Neural cell (in vitro differentiated cells): ENCODE measurements around the gene COMMD4.

ENCODE experiments used
- POLR2AphosphoS5 ChIP-seq: IDR thresholded peaks from 2 replicates; pipeline ENCODE4 v1.6.1; 2012
- TF ChIP-seq, protein P1 (sequence below): fragments of 450-650 bp; IDR thresholded peaks from 2 replicates; pipeline ENCODE4 v1.5.1; 2014; ENCODE audit warnings: antibody characterized with exemption, mild to moderate bottlenecking, moderate library complexity; ENCODE audit not compliant: poor library complexity, severe bottlenecking

- no peak for TF ChIP-seq POLR2AphosphoS5
- TF ChIP-seq, protein P1, sequence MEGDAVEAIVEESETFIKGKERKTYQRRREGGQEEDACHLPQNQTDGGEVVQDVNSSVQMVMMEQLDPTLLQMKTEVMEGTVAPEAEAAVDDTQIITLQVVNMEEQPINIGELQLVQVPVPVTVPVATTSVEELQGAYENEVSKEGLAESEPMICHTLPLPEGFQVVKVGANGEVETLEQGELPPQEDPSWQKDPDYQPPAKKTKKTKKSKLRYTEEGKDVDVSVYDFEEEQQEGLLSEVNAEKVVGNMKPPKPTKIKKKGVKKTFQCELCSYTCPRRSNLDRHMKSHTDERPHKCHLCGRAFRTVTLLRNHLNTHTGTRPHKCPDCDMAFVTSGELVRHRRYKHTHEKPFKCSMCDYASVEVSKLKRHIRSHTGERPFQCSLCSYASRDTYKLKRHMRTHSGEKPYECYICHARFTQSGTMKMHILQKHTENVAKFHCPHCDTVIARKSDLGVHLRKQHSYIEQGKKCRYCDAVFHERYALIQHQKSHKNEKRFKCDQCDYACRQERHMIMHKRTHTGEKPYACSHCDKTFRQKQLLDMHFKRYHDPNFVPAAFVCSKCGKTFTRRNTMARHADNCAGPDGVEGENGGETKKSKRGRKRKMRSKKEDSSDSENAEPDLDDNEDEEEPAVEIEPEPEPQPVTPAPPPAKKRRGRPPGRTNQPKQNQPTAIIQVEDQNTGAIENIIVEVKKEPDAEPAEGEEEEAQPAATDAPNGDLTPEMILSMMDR, result no peak
These were observed 14.2 kb downstream of the COMMD4 start for GRCh38 chr15:75349851-75350588.
